Parathyroid adenoma (tissue), 2 donors: ENCODE measurements around the gene SDF4.

Experiments
- H2AFZ ChIP-seq: fragments of 300-600 bp; sonication (generic); one replicate; pipeline ENCODE4 v1.7.0; 2017; ENCODE audit warnings: antibody characterized with exemption, mild to moderate bottlenecking
- H3K27ac ChIP-seq: fragments of 300-600 bp; sonication (generic); one replicate; pipeline ENCODE4 v1.7.0; 2017
- H3K27me3 ChIP-seq: fragments of 300-600 bp; sonication (generic); one replicate; pipeline ENCODE4 v1.7.0; 2017; ENCODE audit warnings: low read length; ENCODE audit not compliant: control insufficient read depth, insufficient read depth
- H3K36me3 ChIP-seq: fragments of 300-600 bp; sonication (generic); one replicate; pipeline ENCODE4 v1.7.0; 2017; ENCODE audit warnings: low read length; ENCODE audit not compliant: control insufficient read depth, insufficient read depth
- H3K4me1 ChIP-seq: fragments of 300-600 bp; sonication (generic); one replicate; pipeline ENCODE4 v1.7.0; 2017; ENCODE audit warnings: control low read depth
- H3K4me2 ChIP-seq: fragments of 300-600 bp; sonication (generic); one replicate; pipeline ENCODE4 v1.7.0; 2017; ENCODE audit warnings: low read length
- H3K4me3 ChIP-seq: fragments of 300-600 bp; sonication (generic); one replicate; pipeline ENCODE4 v1.7.0; 2017; ENCODE audit warnings: low read depth, low read length
- H3K79me2 ChIP-seq: fragments of 300-600 bp; sonication (generic); one replicate; pipeline ENCODE4 v1.7.0; 2017; ENCODE audit warnings: control low read depth
- H3K9ac ChIP-seq: fragments of 300-600 bp; sonication (generic); one replicate; pipeline ENCODE4 v1.7.0; 2017; ENCODE audit warnings: mild to moderate bottlenecking
- H3K9me3 ChIP-seq: fragments of 300-600 bp; sonication (generic); one replicate; pipeline ENCODE4 v1.7.0; 2017; ENCODE audit warnings: low read length; ENCODE audit not compliant: control insufficient read depth
- TF ChIP-seq, protein P1 (sequence below): fragments of 300-600 bp; sonication (generic); IDR thresholded peaks from one replicate; pipeline ENCODE4 v1.7.0; 2017; ENCODE audit warnings: antibody characterized with exemption, mild to moderate bottlenecking
- donor health status: primary hyperparathyroidism.

Gene SDF4

GRCh38 chr1:1240822-1241587, 9.2 kb upstream of the SDF4 start:
- Histone ChIP-seq H3K79me2 (no peaks in the 10 kb centered on the region), H3K4me3 (no peak overlapping the region), H3K4me1 (no peaks in the 10 kb centered on the region), H3K36me3 (no peaks in the 10 kb centered on the region), H2AFZ (no peak overlapping the region), H3K4me2 (peak overlapping the region; percentile 51), H3K9me3 (no peaks in the 10 kb centered on the region), H3K9ac (no peak overlapping the region), H3K27ac (no peak overlapping the region), H3K27me3 (no peaks in the 10 kb centered on the region)
- TF ChIP-seq, protein P1, sequence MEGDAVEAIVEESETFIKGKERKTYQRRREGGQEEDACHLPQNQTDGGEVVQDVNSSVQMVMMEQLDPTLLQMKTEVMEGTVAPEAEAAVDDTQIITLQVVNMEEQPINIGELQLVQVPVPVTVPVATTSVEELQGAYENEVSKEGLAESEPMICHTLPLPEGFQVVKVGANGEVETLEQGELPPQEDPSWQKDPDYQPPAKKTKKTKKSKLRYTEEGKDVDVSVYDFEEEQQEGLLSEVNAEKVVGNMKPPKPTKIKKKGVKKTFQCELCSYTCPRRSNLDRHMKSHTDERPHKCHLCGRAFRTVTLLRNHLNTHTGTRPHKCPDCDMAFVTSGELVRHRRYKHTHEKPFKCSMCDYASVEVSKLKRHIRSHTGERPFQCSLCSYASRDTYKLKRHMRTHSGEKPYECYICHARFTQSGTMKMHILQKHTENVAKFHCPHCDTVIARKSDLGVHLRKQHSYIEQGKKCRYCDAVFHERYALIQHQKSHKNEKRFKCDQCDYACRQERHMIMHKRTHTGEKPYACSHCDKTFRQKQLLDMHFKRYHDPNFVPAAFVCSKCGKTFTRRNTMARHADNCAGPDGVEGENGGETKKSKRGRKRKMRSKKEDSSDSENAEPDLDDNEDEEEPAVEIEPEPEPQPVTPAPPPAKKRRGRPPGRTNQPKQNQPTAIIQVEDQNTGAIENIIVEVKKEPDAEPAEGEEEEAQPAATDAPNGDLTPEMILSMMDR: no peak

GRCh38 chr1:1240348-1240732, 8.5 kb upstream of the SDF4 start:
- Histone ChIP-seq H2AFZ (no peak overlapping the region), H3K79me2 (no peaks in the 10 kb centered on the region), H3K9ac (no peak overlapping the region), H3K36me3 (no peaks in the 10 kb centered on the region), H3K9me3 (no peaks in the 10 kb centered on the region), H3K4me1 (no peaks in the 10 kb centered on the region), H3K4me2 (no peak overlapping the region), H3K4me3 (no peak overlapping the region), H3K27me3 (no peaks in the 10 kb centered on the region), H3K27ac (no peak overlapping the region)
- TF ChIP-seq, protein P1: no peak

GRCh38 chr1:1239614-1240347, 8.0 kb upstream of the SDF4 start:
- TF ChIP-seq, protein P1: no peak
- no peak overlapping the region for H2AFZ ChIP-seq
- H3K27me3 ChIP-seq: no peaks in the 10 kb centered on the region

DNA sequence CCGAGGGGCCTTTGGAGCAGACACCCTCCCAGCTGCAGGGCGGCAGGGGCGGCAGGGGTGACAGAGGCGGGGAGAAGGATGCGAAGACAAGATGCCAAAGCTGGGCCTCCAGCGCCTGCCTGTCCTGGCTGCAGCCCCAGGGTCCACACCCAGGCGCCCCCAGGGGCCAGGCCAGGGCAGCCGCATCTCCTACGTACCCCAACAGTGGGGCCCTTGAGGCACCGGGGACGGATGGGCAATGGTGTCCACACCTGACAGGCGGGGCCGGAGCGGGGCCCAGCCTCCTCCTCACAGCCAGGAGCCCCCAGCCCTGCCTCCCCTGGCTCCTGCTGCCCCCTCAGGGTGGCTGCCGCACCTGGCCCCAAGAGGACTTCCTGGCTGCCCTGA, 7.4 kb upstream of the SDF4 start:
- Histone ChIP-seq H3K27me3 (no peaks in the 10 kb centered on the region), H3K4me2 (no peak overlapping the region)
- TF ChIP-seq, protein P1: no peak

More at GRCh38 chr1:1239614-1240347, 8.0 kb upstream of the SDF4 start:
- H3K9ac ChIP-seq: no peak overlapping the region
- H3K4me1 ChIP-seq: no peaks in the 10 kb centered on the region
- H3K4me3 ChIP-seq: no peak overlapping the region
- no peak overlapping the region for H3K4me2 ChIP-seq
- H3K36me3 ChIP-seq: no peaks in the 10 kb centered on the region
- no peaks in the 10 kb centered on the region for H3K79me2 ChIP-seq
- no peak overlapping the region for H3K27ac ChIP-seq
- no peaks in the 10 kb centered on the region for H3K9me3 ChIP-seq

More for the DNA sequence above, 7.4 kb upstream of the SDF4 start:
- Histone ChIP-seq H3K36me3 (no peaks in the 10 kb centered on the region), H2AFZ (no peak overlapping the region), H3K4me3 (no peak overlapping the region), H3K4me1 (no peaks in the 10 kb centered on the region), H3K79me2 (no peaks in the 10 kb centered on the region), H3K27ac (no peak overlapping the region), H3K9ac (no peak overlapping the region), H3K9me3 (no peaks in the 10 kb centered on the region)
